GM12878 (cell line): ENCODE results near the gene KRT78.

Source experiments
- BRCA1 ChIP-seq: IDR thresholded peaks from 2 replicates; pipeline ENCODE4 v1.6.1; 2011; ENCODE audit warnings: low read depth, low read length, improper control_type of control experiment
- CHD2 ChIP-seq: IDR thresholded peaks from 2 replicates; pipeline ENCODE4 v1.6.1; 2011; ENCODE audit warnings: low read depth, low read length, improper control_type of control experiment, borderline replicate concordance
- EZH2 ChIP-seq: IDR thresholded peaks from 2 replicates; pipeline ENCODE4 v1.6.1; 2012; ENCODE audit warnings: low read depth, mild to moderate bottlenecking, control low read depth, inconsistent platforms, low read length, borderline replicate concordance; ENCODE audit not compliant: control insufficient read depth
- FOXK2 ChIP-seq: fragments of 450-650 bp; IDR thresholded peaks from 2 replicates; pipeline ENCODE4 v1.6.1; 2017; ENCODE audit warnings: mild to moderate bottlenecking, moderate library complexity
- MXI1 ChIP-seq: fragments of 150-350 bp; IDR thresholded peaks from 2 replicates; pipeline ENCODE4 v1.6.1; 2011; ENCODE audit warnings: low read depth, mild to moderate bottlenecking, inconsistent platforms, low read length, improper control_type of control experiment
- POLR2A ChIP-seq: IDR thresholded peaks from 2 replicates; pipeline ENCODE4 v1.6.1; 2011; ENCODE audit warnings: low read depth, mild to moderate bottlenecking, low read length
- POLR2AphosphoS5 ChIP-seq: IDR thresholded peaks from 2 replicates; pipeline ENCODE4 v1.6.1; 2011; ENCODE audit warnings: mild to moderate bottlenecking, low read length, inconsistent platforms
- STAT3 ChIP-seq: IDR thresholded peaks from 2 replicates; pipeline ENCODE4 v1.6.1; 2011; ENCODE audit warnings: low read depth, low read length, improper control_type of control experiment
- TCF3 ChIP-seq: IDR thresholded peaks from 2 replicates; pipeline ENCODE4 v1.6.1; 2012; ENCODE audit warnings: low read depth, mild to moderate bottlenecking, low read length, borderline replicate concordance; ENCODE audit not compliant: insufficient read depth
- ZBED1 ChIP-seq: IDR thresholded peaks from 2 replicates; pipeline ENCODE4 v1.6.1; 2016; ENCODE audit warnings: borderline replicate concordance
- ZBTB33 ChIP-seq: fragments of 450-650 bp; IDR thresholded peaks from 2 replicates; pipeline ENCODE4 v1.6.1; 2017; ENCODE audit warnings: mild to moderate bottlenecking
- ZNF274 ChIP-seq: IDR thresholded peaks from one replicate; pipeline ENCODE4 v1.8.0; 2011; ENCODE audit not compliant: insufficient read length, insufficient read depth
- ZNF384 ChIP-seq: IDR thresholded peaks from 2 replicates; pipeline ENCODE4 v1.6.1; 2012; ENCODE audit warnings: low read depth, mild to moderate bottlenecking, low read length, improper control_type of control experiment, borderline replicate concordance
- TF ChIP-seq, protein P1 (sequence below), 3 experiments: IDR thresholded peaks in 2 of 3; conservative IDR thresholded peaks in 1 of 3; 2 replicates each; pipeline ENCODE4 v1.5.1; 2011; ENCODE audit warnings: low read depth in 3 of 3, low read length in 3 of 3, mild to moderate bottlenecking in 3 of 3, control low read depth in 2 of 3, moderate library complexity in 2 of 3, inconsistent platforms in 1 of 3, mixed read lengths in 1 of 3; ENCODE audit not compliant: control insufficient read depth in 2 of 3, insufficient read depth in 1 of 3; ENCODE audit errors: extremely low read depth in 1 of 3

DNA sequence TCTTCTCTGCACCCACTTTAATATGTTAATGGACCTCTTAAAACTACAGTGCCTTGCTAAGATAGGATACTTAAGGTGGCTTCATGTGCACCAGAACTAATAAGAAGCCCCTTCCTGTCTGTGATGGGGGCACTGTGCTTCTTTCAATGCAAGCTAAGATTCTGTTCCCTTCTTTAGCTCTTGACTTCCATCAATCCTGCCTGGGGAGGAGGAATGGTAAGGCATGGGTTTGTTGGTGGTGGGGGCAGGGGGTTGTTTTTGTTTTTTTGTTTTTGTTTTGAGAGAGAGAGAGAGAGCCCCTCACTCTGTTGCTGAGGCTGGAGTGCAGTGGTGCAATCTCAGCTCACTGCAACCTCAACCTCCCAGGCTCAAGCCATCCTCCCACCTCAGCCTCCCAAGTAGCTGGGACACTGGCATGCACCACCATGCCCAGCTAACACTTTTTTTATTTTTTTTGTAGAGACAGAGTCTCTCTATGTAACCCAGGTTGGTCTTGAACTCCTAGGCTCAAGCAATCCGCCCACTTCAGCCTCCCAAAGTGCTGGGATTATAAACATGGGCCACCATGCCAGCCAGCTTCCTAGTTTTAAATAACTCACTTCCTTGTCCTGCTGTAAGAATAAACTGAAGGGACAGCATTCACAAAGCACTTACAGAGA lies 48.4 kb downstream of the KRT78 start:
- TF ChIP-seq, protein P1, sequence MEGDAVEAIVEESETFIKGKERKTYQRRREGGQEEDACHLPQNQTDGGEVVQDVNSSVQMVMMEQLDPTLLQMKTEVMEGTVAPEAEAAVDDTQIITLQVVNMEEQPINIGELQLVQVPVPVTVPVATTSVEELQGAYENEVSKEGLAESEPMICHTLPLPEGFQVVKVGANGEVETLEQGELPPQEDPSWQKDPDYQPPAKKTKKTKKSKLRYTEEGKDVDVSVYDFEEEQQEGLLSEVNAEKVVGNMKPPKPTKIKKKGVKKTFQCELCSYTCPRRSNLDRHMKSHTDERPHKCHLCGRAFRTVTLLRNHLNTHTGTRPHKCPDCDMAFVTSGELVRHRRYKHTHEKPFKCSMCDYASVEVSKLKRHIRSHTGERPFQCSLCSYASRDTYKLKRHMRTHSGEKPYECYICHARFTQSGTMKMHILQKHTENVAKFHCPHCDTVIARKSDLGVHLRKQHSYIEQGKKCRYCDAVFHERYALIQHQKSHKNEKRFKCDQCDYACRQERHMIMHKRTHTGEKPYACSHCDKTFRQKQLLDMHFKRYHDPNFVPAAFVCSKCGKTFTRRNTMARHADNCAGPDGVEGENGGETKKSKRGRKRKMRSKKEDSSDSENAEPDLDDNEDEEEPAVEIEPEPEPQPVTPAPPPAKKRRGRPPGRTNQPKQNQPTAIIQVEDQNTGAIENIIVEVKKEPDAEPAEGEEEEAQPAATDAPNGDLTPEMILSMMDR (IDR thresholded peaks at IDR 0.05 in 2 of 3, conservative IDR thresholded peaks at IDR 0.05 in 1 of 3; ENCODE audit: control insufficient read depth in 2 of 3, extremely low read depth in 1 of 3, insufficient read depth in 1 of 3, low read depth in 3 of 3, low read length in 3 of 3): no peak
- TF ChIP-seq EZH2: no peak
- no peak for TF ChIP-seq ZNF274
- no peak for TF ChIP-seq ZBTB33
- no peak for TF ChIP-seq POLR2A
- TF ChIP-seq POLR2AphosphoS5: no peak
- no peak for TF ChIP-seq ZBED1
- TF ChIP-seq BRCA1: no peak
- TF ChIP-seq CHD2: no peak
- no peak for TF ChIP-seq TCF3
- TF ChIP-seq ZNF384: no peak
- no peak for TF ChIP-seq STAT3
- no peak for TF ChIP-seq FOXK2
- TF ChIP-seq MXI1: no peak
